Measurements from ENCODE around the gene SEPTIN5.

The SEPTIN5 gene

GRCh38 chr22:19763458-19764298 is 49.4 kb downstream of the SEPTIN5 start:
- no peak for DNase-seq

GRCh38 chr22:19764299-19764593 is 49.9 kb downstream of the SEPTIN5 start:
- DNase-seq, result no peak

GRCh38 chr22:19764636-19765476 is 50.6 kb downstream of the SEPTIN5 start:
- no peak for DNase-seq

- DNase-seq, result peak; percentile 21
Observed at GRCh38 chr22:19765477-19766239, 51.4 kb downstream of the SEPTIN5 start.

GRCh38 chr22:19766240-19766510 is 51.9 kb downstream of the SEPTIN5 start:
- no peak for DNase-seq

- DNase-seq, result peak; percentile 47
Observed at GRCh38 chr22:19766511-19767426, 52.5 kb downstream of the SEPTIN5 start.

- no peak for DNase-seq
Observed at GRCh38 chr22:19767427-19768341, 53.4 kb downstream of the SEPTIN5 start.

GRCh38 chr22:19769393-19769715 is 55.1 kb downstream of the SEPTIN5 start:
- no peak for DNase-seq

- DNase-seq, result no peak
Observed at GRCh38 chr22:19770349-19771220, 56.3 kb downstream of the SEPTIN5 start.

- no peak for DNase-seq
Observed at GRCh38 chr22:19772422-19772672, 58.0 kb downstream of the SEPTIN5 start.
